GM21528 (cell line): ENCODE data around the gene MTAP.
"Not testable (repeated sequence)": the region's sequence is repeated elsewhere in the genome, so short reads cannot be mapped to it uniquely, and the experiment has no call there.

Experiments used
- ATAC-seq: cut with Tn5 transposase; IDR thresholded peaks from one replicate; pipeline ENCODE4 v1.9.1; 2021; ENCODE audit warnings: mild to moderate bottlenecking, moderate library complexity; ENCODE audit not compliant: unreplicated experiment, low FRiP score

MTAP gene

DNA sequence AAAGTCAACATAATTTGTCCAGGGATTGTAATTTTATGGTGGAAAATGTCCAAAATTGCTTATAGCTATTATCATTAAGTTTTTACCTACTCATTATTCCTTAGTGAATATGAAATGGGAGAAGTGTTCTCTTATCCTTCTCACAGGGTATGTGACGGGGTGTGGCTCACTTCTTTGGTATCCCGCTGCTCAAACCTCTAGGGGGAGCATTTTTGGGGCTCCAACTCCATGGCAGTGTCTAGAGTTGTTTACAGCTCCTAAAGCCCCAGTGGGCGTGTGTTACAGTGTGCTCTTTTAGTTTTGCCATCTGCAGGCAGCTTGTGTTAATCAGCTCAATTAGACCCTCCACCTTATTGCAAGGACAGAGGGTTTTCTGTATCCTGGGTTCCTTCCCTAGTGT is 102.3 kb downstream of the MTAP start:
- no peak for ATAC-seq

DNA sequence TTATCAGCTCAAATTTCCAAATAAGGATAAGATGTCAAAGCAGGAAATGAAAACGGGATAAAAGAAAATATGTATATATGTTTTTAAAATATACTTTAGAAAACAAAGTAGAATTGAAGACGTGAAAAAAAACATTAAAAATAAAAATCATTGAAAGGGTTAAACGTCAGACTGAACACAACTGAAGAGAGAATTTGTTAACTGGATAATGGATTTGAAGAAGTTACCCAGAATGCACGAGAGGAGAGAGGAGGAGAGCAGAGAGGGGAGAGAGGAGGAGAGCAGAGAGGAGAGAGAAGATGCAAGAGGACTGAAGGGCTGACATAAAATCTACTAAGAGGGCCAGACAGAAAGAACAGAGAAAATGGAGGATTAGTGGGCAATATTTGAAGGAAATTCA is 103.8 kb downstream of the MTAP start:
- no peak for ATAC-seq

DNA sequence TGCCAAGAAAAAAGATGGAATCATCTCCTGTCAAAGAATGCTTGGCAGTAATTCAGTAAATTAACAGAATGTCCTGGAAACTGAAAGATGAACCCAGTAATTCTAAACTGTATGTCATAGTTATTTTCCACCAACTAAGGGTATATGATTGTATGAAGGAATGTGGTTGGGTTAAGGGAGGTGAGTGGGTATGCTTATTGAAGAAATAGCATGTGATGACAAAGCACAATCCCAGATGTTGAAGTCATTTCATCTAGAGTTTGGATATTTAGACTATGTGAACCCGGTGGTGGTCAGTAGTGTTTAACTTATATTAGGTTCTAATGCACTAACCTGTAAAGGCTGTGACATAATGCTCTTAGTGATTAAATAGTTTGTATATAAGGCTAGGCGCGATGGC is 104.4 kb downstream of the MTAP start:
- no peak for ATAC-seq

DNA sequence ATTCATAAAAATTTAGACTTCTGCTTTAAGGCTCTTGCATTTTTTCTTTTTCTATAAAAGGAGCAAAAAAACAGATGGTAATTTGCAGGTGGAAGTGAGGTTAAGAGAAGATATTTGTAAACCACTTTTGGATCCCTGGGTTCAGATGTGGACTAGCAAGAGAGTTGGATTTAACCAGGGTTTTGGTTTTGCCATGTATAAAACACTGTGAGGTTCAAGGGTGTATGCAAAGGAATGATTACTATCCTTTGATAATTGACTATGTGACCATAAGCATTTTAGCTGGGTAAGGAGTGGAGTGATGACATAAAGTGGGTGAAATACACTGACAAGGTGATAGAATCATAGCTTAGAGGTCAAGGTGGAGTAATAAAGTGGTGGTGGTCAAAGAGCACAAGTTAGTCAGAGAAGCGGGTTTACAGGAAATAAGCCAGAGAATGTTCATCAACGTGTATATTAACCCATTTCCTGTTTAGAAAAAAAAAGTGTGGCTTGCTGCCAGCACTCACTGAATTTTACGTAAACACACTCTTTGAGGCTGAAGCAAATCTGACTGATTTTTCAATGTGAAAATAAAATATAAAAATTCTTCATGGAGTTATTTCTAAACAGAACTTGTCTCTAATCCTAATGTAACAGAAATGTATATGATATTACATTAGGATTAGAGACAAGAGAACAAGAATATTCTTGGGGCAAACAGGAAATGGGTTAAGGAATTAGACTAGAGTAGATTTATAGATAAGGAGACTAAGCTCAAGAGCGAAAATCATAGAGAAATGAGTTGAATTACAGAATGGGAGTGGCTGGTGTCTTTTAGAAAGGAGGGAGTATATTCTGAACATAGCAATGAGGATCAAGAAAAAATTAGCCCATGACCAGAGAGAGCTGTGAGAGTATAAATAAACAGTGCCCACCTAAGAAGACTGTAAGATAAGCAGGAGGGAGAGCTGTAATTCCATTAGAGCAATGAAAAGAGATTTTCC is 117.2 kb downstream of the MTAP start:
- ATAC-seq = peak; percentile 88

DNA sequence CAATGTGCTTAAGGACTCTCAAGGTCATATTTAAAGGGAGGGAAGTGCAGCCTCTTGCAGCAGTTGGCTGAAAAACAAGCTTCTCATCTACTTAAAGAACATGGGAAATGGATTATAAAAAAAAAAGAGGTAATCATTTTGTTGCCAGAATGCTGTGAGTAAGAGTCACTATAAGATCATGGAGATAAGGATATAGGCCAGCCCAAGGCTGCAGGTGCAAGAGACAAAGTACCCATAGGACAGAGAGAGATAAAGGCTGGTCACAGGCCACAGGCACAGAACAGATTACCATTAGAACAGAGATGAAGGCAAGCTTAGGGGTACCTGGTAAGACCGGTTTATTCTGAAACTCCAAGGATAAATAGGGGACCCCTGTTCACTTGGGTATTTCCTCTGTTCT is 121.3 kb downstream of the MTAP start:
- no peak for ATAC-seq

- ATAC-seq = no peak
Observed at GRCh38 chr9:21927752-21928151, 125.3 kb downstream of the MTAP start.

- ATAC-seq = no peak
Observed at GRCh38 chr9:21931428-21931827, 129.0 kb downstream of the MTAP start.

GRCh38 chr9:21933281-21933680 is 130.8 kb downstream of the MTAP start:
- ATAC-seq = no peak

- no peak for ATAC-seq
Observed at GRCh38 chr9:21933865-21934264, 131.4 kb downstream of the MTAP start.

DNA sequence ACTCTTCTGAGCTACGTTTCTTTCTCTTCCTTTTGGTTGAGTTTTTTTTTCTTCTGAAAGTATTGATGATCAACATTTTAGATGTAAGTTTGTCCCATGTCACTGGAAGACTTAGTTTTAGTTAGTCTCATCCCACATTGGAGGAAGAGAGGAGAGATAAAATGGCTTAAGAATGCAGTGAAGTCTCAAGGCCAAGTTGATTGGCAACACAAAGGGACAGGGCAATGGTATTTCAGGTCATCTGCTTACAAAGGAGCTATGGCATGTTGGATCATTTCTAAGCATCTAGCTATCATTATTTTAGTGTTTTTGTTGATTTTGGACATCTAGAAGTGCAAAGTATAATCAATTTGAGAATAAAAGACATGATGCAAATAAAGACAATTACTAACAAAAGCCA is 133.2 kb downstream of the MTAP start:
- ATAC-seq = no peak

GRCh38 chr9:21936161-21936560 is 133.7 kb downstream of the MTAP start:
- no peak for ATAC-seq

DNA sequence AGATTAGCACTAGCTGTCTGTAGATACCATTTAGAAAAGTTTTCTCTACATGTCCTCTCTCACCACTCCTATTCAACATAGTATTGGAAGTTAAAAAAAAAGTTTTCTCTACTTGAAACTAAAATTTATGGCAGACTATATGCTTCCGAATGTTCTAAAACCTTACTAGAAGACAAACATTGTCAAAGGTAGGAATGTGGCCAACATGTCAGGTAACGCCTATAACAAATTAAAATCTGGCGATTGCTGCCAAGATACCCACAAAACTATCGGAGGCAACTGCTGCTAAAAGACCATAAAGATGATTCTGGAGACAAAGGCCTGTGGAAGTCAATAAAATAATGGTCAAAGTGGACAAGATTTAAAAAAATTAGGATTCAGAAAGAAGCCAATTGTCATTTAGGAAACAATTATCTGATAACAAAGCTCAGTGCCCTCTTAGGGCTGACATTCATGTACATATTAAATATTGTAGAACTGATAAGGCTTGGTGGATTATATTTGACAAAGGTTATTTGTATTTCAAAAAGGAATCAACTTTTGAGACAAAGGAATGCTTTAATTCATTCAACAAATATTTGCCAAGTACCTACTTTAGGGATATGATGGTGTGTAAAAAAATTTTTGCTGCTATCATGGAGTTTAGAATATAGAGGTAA is 139.0 kb downstream of the MTAP start:
- ATAC-seq = no peak

DNA sequence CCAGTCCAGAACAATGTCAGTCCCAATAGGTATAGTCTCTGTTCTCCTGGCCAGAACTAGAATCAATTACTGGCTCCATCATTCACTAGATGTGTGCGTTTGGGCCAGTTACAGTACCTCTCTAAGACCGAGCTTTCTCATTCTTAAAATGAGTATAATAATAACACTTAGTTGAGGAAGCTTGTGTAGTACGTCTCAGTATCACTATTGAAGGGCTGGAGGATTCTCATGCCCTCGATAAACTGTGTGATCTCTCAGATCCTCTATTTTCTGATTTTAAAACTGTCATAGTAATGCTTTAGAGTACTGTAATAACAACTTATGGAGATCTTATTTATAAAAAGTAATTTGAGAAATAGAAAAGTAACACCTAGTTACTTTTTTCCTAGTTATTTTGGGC is 141.0 kb downstream of the MTAP start:
- ATAC-seq = no peak

GRCh38 chr9:21945606-21946005 is 143.2 kb downstream of the MTAP start:
- no peak for ATAC-seq

DNA sequence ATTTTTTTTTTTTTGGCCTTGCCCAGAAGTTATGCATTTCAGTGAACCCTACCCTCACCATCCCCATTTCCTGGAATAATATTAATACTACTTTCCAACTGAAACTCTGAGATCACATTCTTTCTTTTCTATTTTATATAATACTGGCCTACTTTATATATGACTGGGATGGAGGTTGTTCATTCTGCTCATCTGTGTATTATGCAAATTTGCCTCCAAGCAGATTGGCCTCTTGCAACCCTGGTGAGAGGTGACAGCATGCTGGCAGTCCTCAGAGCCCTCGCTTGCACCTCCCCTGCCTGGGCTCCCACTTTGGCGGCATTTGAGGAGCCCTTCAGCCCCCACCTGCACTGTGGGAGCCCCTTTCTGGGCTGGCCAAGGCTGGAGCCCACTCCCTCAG is 156.4 kb downstream of the MTAP start:
- no peak for ATAC-seq

GRCh38 chr9:21959268-21959667 is 156.8 kb downstream of the MTAP start:
- not testable (repeated sequence) for ATAC-seq

GRCh38 chr9:21961569-21961968 is 159.1 kb downstream of the MTAP start:
- no peak for ATAC-seq

DNA sequence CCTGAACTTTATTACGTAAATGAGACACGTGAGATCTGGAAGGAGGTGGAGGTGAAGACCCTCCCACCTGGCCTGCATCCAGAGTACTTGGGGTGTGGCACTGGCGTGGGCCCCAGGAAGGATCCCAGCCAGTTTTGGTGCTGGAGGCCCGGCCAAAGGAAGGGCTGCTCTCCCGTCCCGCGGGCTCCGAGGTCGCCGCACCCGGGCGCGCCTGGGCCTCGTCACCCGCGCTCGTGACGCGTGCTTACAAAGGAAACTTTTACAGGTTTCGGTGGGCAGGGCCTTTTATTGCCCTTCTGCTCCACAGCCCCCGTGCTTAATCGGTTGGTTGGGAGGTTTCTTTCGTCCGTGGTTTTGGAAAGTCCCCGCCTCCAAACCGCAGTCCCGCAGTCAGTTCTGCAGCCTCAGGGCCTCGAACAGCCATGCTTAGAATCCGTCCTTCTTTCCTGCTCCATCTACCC is 162.5 kb downstream of the MTAP start:
- ATAC-seq = peak; percentile 62

GRCh38 chr9:21965401-21965951 is 163.0 kb downstream of the MTAP start:
- peak; percentile 82 for ATAC-seq

DNA sequence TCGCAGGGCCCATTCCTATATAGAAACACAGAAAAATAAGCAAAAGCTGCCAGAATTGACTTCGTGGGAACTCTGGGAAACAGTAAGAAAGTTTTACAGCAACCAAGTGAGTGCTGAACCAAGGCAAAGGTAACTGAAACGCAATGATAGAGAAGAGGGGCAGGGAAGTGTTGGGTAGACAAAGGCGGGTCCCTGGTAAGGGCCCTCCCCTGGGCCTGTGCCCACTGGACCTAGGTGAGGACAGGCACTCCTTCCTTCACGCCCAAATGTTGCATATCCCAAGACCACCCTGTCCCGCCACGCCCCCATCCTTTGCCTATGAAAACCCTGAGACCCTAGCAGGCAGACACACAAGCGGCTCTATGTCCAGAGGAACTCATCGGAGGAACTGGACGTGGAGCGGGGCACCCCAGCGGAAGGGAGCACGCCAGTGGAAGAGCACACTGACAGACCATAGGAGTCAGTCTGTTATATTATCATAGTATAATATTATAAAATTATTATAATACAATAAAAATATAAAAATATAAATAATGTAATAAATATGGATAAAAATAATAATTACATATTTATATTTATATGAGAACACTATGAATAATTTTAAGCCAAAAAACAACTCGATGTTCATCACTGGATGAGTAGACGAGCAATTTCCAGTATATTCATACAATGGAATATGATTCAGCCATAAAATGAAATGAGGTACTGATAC is 163.9 kb downstream of the MTAP start:
- no peak for ATAC-seq

DNA sequence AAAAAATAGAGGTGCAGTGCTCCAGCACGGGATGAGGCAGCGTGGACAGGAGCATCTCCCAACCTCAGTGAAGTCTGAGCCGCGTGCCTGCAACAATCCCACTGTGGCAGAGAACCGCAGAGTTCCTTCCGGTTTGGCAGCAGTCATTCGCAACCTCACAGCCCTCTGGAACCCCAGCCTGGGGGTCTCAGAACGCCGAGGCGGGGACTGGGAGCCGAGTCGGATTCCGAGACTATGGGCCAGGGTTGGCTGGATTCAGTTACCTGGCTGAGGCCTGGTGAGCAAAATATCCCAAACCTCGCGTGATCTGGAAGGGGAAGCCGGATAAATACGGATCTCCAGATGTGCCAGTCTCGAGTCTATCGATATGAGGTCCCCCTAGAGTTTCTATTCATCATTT is 164.7 kb downstream of the MTAP start:
- ATAC-seq = no peak
